Dedifferentiated amniotic fluid mesenchymal stem cell (primary cell): ENCODE measurements around the gene LRRC36.

ENCODE experiments used
- DNase-seq: peaks from one replicate; pipeline ENCODE4 v3.0.0-alpha.2; 2016; ENCODE audit errors: extremely low spot score

Gene LRRC36

DNA sequence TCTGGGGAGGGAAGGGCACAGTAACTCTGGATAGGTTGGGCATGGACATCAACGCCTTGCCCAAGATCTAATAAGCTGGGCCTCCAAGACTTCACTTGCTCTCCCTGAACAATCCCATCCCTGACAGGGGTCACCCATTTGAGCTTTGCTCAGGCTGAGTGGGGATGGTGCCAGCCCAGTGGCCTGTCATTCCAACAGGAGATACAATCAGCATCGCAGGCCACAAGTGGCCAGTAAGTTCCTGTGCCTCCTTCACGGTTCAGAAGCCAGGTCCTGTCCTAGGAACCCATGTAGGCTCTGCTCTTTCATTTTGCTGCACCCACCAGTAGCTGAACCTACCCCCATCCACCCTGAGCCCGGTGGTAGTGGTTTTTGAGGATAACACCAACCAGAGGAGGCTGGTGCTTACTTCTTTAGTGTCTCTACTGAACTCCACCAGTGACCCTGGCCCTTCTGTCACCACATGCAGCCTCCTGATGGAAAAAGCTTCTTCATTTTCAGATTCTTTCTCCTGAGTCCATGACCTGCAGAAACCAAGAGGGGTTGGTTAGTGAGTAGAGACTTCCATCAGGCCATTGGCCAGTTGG, 32.4 kb upstream of the LRRC36 start:
- no peak for DNase-seq

DNA sequence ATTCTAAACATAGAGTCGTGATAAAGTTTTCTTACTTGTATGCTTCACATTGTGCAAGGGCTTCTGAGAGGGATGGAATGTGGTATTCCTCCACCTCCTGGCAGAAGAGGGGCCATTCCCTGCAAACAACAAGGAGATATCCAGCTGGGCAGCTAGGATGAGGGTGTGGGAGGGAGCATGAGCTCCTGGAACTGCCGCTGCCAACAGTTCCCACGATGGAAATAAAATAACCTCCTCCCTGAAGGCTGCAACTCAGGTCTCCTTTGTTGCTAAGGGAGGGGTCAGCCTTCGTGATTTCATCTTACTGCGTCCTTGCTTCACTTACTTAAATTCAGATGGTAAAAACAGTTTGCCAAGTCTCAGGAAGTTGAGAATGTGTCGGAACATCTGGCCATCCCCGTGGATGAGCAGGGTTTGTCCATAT, 31.7 kb upstream of the LRRC36 start:
- no peak for DNase-seq

DNA sequence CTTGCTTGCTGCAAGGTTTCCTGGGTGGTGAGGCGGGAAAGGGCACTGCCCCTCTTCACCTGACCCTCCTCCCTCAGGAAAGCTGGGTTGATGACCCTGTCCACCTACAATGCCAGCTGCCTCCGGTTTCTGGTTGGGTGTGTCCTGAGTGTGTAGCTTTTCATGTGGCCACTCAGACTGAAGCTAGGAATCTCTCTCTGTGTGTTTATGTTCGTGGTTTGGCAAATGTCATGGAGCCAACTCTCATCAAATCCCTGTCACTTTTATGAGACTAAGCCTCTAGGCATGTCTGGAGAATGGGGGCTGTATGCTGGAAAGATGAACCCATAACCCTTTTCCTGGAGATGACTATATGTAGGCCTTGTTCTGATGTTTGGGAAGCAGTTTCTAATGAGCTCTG, 30.2 kb upstream of the LRRC36 start:
- peak; percentile 47 for DNase-seq

DNA sequence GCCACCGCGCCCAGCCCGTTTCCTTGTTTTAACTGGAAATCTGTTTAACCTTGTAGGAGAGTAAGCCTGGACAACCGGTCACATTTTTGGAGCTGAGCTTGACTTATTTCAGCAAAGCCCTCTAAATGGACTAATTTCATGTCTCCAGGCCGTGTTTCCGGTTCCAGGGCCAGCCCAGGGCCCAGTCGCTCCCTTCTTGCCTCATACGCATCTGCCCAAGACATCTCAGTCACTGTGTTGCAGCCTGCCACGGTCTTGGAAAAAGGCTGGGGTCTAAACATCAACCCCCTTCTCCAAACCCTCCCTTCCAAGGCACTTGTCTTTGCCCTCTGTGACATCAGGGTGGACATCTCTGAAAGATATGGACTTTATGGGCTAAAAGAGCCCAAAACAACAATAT, 28.3 kb upstream of the LRRC36 start:
- no peak for DNase-seq

DNA sequence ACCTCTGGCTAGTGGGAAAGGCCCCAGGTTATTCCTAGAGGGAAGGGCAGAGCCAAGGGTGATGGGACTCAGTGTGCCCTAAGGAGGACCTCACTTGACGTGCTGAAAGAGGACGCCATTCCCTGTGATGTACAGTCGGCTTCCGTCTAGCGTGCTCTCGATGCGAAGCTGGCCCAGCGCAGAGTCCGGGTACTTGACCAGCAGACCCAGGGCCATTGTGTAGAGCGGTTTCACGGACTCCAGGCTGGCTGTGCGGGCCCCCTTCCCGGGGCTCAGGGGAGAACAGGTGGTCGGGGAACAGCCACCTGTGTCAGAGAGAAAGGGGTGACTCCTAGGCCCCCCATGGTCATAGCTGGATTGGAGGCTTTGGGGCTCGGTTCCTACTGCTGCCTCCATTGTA, 27.3 kb upstream of the LRRC36 start:
- DNase-seq = no peak

DNA sequence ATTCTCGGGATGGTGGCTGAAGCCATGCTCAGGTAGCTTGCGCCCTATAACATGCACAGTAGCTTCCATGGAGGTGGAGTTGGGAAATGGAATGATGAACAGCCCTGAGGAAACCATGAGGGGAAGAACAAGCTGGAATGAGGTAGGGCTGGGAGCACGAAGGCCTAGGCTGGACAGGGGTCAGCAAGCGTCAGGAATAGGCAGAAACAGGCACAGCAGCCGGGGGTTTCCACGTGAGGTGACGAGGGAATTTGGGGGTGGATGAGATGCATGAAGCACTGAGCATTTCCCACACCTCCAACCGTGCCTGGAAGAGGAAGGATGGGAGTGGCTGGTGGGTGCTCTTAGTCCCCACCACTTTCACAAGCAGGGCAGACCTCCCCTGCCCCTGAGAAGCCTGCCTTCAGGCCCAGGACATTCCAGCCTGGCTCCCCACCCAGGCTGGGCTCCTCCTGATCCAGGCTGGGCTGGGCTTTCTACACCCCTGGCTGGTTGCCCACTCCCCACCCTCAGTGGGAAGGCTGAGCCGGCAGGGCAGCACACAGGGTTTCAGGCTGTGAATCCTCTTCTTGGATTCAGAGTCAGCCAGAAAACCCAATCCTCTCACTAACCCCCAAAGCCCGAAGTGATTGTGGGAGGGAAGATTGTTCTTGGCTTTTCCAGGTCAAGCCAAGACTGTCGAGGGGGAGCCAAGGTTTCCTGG, 25.4 kb upstream of the LRRC36 start:
- DNase-seq = peak; percentile 34

DNA sequence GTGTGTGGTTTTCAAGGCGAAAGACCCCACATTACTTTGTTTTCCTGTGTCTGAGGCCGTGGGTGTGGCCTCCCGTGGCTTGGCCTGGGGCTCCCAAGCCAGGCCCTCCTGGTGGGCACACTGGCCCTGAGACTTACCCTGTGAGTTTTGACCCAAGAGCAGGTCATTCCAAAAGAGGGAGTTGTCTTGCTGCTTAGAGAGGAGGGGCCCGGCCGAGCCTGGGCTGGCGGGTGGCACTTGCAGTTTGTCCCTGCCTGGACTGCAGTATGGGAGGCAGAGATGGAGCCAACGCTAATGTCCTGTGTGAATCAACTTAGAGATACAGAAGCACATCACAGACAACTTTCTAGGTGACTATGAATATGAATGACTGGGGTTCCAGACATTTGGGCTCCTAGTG, 24.5 kb upstream of the LRRC36 start:
- DNase-seq = no peak

DNA sequence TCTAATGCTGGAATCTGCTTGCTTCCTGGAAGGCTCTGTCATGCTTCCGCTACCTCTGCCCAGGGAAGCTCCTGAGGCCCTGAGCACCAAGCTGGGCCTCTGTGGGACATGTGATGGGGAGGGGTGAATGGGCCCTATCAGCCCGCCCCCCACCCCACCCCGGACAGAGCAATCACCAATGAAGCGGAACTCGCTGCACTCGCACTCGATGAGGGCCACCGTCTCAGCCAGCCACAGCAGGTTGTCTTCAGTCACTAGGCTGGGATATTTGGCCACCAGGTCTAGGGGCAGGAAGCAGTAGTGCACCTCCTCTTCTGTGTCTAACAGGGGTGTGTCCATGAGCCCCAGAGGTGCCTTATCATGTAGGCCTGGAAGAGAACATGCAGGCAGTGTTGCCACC, 23.6 kb upstream of the LRRC36 start:
- no peak for DNase-seq

DNA sequence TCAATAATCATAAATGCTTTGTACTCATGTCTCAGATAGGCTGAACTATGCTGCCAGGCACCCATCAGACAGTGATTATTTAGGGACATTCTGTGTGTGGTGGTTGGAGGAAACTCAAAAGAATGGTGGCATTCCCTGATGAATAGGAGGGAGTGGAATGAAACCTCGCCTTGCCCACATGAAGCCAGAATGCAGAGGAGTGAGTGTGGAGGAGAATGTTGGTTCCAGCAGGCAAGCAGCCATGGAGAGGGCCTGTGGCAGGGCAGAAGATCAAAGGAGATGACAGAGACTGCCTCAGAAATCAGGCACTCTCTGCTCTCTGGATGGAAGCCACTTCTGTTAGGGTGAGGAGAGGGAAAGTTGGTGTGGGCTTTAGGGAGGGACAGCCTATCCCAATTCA, 22.6 kb upstream of the LRRC36 start:
- peak; percentile 45 for DNase-seq

DNA sequence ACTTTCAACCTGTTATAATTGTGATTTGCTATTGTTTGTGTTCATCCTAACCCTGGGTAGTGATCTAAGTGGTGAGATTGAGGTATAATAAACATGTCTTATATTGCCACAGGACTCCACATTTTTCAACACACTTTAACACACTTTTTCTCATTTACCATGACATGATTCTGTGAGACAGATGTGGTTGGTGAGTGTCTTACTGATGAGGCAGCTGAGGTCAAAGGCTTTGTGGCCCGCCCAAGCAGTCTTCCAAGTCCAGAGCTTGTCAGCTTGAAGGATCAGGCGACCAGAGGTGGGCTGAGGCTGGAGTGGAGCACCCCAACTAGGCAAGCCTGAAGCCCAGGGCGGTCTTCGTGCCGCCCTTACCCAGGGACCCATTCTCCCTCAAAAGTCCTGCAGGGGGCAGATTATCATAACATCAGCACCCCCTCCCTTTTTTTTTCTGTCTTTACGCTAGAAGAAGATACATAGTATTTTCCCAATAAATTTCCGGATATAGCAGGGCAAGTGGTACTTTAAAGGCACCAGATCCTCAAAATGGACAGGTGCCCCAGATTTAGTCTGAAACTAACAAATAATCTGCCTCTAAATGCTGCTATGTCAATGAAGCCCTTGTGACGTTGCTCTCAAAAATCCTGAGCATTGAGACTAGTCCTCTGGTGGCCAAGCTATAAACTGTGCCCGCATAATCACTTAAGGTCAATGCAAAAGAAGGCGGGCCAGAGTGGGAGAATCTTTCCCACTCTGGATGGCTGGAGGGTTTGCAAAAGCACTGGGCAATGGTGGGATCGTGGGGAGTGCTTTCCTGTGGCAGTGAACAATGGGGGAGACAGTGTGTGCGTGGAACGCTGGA, 21.2 kb upstream of the LRRC36 start:
- DNase-seq = no peak

DNA sequence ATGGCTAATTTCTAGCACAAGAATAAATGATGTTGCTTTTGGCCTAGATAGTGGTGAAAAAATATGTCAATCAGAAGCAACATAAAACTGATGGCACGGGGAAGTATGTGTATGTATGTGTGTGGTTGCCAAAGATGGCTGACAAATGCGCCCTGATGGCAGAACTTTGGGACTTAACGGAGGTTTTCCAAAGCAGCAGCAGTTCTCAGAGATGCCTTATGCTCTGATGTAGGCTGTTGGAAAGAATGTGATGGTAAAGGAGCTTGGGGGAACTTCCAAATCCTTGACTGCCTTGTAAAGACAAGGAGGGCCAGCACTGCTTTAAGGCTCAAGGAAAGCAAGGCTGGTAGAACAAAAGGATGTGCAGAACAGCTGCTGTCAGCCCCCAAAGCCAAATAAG, 16.1 kb upstream of the LRRC36 start:
- no peak for DNase-seq

DNA sequence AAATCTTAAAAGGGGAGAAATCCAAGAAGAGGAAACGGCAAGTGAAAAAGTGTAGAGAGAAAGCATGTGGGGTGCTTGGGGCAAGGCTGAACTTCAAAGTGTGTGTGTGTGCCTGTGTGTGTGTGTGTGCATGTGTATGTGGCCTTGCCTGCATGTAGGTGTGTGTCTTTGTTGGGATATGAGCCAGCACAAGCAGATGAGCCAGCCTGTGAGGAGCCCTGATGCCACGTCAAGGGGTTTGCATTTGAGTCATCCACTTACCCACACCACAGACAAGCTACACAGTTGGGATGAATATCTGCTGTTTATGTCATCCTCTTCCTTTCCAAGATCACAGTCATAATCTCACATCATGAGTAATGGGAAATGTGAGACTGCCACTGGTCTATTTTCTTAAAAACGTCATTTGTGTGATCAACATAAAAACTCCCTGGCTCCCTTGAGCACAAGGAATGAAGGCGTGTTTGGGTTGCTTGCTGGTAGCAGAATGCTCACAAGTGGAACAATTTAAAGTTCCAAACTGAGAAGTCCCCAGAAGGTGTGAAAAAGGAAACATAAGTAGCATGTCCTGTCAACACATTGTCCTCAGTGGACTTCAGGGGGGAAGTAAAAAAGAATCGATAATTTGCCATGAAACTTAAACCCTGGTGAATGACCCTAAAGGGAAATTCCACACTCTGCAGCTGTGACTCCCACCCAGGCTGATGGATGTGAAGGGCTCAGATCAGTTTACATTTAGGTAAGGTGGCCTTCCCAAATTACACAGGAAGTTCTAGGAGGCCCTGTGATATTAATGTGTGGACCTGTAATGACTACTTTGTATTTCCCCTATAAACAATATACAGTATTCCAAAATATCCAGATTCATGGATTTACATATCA, 14.8 kb upstream of the LRRC36 start:
- DNase-seq = peak; percentile 98

DNA sequence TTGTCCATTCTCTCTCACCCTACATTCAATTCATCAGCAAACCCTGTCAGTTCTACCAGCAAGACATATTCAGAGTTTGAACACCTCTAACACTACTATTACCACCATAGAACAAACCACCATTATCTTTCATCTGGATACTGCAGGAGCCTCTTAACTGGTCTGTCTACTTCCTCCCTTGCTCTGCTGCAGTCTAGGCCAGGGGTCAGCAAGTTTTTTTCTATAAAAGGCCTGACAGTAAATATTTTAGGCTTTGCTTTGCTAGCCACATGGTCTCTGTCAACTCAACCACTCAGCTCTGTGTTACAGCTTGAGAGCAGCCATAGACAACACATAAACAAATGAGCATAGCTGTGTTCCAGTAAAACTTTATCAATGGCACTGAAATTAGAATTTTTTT, 13.9 kb upstream of the LRRC36 start:
- DNase-seq = no peak

DNA sequence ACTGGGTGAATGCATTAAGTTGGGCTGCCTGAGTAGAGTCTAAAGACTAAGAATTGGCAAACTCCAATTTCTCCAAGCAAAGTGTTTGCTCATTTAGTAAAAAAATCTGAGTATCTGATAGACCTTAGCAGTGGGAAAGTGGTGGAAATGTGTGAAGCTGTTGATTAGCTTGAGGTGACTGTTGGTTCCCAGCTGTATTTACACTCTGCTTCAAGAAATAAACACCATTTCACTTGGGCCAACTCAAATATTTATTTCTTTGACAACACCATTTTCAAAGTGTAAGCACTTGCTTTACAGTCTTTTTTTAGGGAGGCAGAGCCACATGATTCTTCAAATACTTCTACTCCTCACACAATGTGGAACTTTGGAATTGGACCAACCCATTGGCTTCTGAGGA, 8.8 kb upstream of the LRRC36 start:
- no peak for DNase-seq

DNA sequence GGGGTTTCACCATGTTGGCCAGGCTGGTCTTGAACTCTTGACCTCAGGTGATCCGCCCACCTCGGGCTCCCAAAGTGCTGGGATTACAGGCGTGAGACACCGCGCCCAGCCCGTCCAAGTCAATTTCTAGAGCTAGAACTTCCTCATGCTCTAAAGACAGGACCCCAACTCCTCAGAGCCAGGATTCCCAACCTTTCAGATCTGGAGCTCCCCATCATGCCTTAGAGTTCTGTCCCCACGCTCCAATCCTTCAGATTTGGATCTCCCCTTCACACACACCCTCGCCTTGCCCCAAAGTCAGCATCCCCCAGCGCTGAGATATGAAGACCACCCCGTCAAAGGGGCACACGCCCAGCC, 522 bp upstream of the LRRC36 start:
- DNase-seq = no peak

DNA sequence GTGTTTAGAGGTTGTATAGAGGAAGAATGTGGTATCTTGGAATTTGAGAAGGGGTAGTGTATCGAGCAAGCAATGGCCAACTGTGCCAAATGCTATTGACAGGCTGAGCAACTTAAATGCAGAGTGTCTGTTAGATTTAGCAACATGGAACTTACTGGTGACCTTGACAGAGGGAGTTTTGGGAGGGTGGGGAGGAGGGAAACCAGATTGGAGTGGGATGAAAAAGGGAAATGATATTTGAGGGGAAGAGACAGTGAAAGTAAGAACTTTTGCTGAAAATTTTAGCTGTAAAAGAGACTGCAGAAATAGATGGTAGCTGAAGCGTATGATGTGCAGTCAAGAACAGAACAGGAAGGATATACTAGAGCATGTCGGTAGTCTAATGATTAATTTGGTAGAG, 1.1 kb downstream of the LRRC36 start:
- DNase-seq = no peak

DNA sequence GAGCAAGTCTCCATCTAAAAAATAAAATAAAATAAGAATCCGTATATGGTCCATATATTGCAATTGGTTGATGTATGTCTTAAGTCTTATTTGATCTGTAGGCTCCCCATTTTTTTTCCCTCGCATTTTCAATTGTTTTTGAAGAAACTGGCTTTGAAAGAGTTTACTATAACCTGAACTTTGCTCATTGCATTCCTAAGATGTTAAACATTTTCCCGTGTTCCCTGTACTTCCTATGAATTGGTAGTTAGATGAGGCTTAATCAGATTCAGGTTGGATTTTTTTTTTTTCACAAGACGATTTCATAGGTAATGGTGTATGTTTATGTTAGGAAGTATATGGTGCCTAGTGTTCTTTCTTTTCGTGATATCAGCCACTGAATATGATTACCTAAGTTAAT, 3.3 kb downstream of the LRRC36 start:
- DNase-seq = no peak

DNA sequence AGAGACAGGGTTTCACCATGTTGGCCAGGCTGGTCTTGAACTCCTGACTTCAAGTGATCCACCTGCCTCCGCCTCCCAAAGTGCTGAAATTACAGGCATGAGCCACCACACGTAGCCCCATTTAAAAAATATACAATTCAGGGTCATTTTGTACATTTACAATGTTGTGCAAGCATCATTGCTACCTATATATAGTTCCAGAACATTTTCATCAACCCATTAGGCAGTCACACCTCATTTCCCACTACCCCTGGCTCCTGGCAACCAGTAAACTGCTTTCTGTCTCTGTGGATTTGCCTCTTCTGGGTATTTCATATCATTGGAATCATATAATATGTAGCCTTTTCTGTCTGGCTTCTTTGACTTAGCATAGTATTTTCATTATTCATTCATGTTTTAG, 6.7 kb downstream of the LRRC36 start:
- DNase-seq = no peak

DNA sequence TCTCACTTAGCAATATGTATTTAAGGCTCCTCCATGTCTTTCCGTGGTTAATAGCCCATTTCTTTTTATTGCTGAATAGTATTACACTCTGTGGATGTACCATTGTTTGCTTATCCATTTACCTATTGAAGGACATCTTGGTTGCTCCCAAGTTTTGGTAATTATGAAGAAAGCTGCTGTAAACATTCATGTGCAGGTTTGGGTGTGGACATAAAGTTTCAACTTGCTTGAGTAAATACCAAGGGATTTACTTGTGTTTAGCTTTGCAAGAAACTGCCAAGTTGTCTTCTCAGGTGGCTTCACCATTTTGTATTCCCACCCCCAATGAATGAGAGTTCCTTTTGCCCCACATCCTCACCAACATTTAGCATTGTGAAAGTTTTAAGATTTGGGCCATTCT, 9.5 kb downstream of the LRRC36 start:
- no peak for DNase-seq

DNA sequence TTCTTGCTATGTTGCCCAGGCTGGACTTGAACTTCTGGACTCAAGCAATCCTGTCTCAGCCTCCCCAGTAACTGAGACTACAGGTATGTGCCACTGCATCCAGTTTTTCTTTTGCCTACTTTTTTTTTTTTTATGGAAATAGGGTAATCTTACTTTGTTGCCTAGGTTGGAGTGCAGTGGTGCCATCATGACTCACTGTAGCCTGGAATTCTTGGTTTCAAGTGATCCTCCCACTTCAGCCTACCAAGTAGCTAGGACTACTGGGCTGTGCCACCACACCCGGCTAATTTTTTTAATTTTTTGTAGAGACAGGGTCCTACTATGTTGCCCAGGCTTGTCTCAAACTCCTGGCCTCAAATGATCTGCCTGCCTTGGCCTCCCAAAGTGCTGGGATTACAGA, 10.0 kb downstream of the LRRC36 start:
- no peak for DNase-seq

DNA sequence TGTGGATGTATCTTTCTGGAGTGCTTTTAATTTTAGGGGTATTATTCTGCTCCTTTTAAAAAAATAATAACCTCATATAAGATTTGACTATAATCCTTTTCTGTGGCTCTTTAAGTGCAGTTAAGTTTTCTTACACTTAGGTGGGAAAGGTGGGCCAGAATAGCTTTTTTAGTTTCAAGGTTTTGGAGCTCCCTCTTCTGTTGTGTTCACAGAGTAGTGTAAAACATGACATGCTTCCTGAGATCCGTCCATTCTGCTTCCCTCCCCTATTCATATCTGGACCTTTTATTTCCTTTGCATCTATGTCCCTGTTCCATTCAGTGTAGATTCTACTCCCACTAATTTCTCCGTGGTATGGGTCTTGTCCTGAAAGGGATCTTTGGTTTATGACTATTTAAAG, 12.8 kb downstream of the LRRC36 start:
- DNase-seq = no peak

DNA sequence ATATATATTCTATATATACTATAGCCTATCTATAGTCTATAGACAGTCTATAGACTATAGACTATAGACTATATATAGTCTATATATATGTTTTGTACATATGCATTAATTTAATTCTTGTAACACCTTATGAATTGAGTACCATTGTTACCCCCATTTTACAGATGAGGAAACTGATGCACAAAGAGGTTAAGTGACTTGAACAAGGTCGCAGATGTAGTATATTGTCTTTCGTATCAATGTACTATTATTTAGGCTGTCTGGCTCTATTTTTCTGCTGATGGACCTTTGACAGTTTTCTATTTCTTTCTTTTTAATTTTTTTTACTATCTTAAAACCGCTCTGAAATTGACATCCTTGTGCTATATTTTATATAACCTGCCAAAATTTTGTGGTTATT, 14.6 kb downstream of the LRRC36 start:
- DNase-seq = no peak
